Cerebellar cortex (tissue), 1 donor: ENCODE results near the gene PSMB2.
"Not testable (repeated sequence)": the region's sequence is repeated elsewhere in the genome, so short reads cannot be mapped to it uniquely, and the experiment has no call there.

Experiments
- DNase-seq: peaks from one replicate; pipeline ENCODE4 v3.0.0-alpha.2; 2015; ENCODE audit warnings: low spot score

Gene PSMB2

GRCh38 chr1:35641233-35641866 is at the start of gene PSMB2:
Gene PSMB2 (minus strand): TSS chr1:35641526. CDS start chr1:35641432, 94 bp downstream.
- peak; percentile 97 for DNase-seq

- no peak for DNase-seq
Observed at GRCh38 chr1:35691080-35691479, 49.8 kb upstream of the PSMB2 start.

GRCh38 chr1:35690103-35690502 is 48.8 kb upstream of the PSMB2 start:
- DNase-seq: not testable (repeated sequence)

- DNase-seq: no peak
Observed at GRCh38 chr1:35688161-35688560, 46.8 kb upstream of the PSMB2 start.

GRCh38 chr1:35683012-35683411 is 41.7 kb upstream of the PSMB2 start:
- no peak for DNase-seq

- DNase-seq: no peak
Observed at GRCh38 chr1:35680271-35680670, 38.9 kb upstream of the PSMB2 start.

GRCh38 chr1:35675773-35676172 is 34.4 kb upstream of the PSMB2 start:
- no peak for DNase-seq

GRCh38 chr1:35674111-35674510 is 32.8 kb upstream of the PSMB2 start:
- no peak for DNase-seq

- DNase-seq: no peak
Observed at GRCh38 chr1:35672116-35672515, 30.8 kb upstream of the PSMB2 start.

- DNase-seq: peak; percentile 2
Observed at GRCh38 chr1:35668506-35668905, 27.2 kb upstream of the PSMB2 start.

GRCh38 chr1:35666916-35667315 is 25.6 kb upstream of the PSMB2 start:
- DNase-seq: no peak

GRCh38 chr1:35666216-35666615 is 24.9 kb upstream of the PSMB2 start:
- DNase-seq: no peak

- no peak for DNase-seq
Observed at GRCh38 chr1:35663434-35663833, 22.1 kb upstream of the PSMB2 start.

GRCh38 chr1:35661474-35661795 is 20.1 kb upstream of the PSMB2 start:
- DNase-seq: no peak

GRCh38 chr1:35660581-35661473 is 19.5 kb upstream of the PSMB2 start:
- peak; percentile 50 for DNase-seq

GRCh38 chr1:35659589-35659988 is 18.3 kb upstream of the PSMB2 start:
- no peak for DNase-seq

- no peak for DNase-seq
Observed at GRCh38 chr1:35657851-35658250, 16.5 kb upstream of the PSMB2 start.

- no peak for DNase-seq
Observed at GRCh38 chr1:35656863-35657232, 15.5 kb upstream of the PSMB2 start.

GRCh38 chr1:35656148-35656862 is 15.0 kb upstream of the PSMB2 start:
- no peak for DNase-seq

GRCh38 chr1:35655196-35655595 is 13.9 kb upstream of the PSMB2 start:
- no peak for DNase-seq

GRCh38 chr1:35650416-35650815 is 9.1 kb upstream of the PSMB2 start:
- DNase-seq: no peak

GRCh38 chr1:35646043-35646442 is 4.7 kb upstream of the PSMB2 start:
- no peak for DNase-seq

GRCh38 chr1:35644204-35644603 is 2.9 kb upstream of the PSMB2 start:
- DNase-seq: no peak
